GM21367 (cell line): ENCODE data around the gene TP63.

Experiments
- ATAC-seq: cut with Tn5 transposase; IDR thresholded peaks from one replicate; pipeline ENCODE4 v1.9.1; 2021; ENCODE audit not compliant: unreplicated experiment

TP63 gene

DNA sequence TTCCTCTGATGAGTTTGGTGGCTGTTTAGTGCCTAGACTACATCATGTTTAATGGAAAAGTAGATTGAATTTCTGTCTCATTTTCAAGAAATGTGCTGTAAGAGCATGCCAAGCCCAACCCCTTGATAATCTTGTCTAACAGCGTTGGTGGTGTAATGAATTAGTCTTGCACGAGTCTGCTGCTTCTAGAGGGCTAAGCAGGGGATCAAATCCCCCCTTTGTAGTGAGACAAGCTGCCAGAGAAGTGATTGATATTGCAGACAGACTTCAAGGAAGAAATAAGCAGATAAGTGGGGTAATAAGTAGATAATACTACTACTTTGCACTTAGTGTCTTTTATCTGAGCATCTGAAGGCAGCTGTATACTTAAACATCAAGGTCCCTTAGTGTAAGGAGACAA lies 141.4 kb downstream of the TP63 start:
- no peak for ATAC-seq

DNA sequence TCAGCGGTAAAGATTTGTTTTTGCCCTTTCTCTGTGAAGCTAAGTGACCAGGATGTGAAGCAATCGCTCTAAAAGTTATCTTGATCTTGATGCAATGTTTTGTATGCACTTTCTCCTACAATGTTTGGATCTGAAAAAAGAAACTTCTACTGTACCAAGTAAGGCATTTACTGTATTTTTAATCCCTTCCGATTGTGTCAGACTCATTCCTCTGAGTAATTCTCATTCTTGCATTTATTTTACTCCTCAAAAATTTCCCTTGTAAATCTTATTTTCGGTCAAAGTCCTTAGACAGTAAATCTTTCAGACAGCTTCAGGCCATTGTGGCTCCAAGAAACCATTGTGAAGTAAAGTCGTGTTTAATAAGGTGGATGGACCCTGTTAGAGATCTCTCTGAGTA lies 141.9 kb downstream of the TP63 start:
- no peak for ATAC-seq

DNA sequence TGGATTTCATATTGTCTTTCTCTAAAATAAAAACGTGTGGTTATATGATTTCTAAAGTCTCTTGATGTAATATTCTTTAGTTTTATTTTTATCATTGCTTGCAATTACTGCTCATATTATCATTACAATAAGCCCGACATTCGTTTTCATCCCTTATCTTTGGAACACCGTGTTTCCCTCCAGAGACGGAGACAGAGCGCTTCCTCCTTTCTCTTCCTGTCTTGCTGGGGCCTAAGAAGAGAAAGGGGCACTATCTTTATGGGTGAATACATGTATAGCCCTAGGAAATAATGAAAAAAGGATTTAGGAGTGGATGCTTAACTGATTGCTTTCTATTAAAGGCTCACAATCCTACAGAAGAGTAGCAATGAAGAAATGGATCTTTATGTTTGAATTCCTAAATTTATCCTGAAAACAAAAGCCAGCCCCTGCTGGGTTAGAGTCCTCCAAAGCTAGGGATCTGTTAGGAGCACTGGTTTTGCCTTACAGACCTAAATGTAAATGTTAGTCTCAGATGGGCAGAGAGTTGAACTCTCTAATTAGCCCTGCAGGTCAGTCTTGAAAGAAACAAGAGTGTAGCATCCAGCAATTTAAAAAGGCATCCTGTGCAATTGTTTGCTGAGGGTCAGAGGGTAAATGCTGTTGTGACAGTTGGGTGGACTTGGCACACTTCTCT lies 145.1 kb downstream of the TP63 start:
- ATAC-seq: no peak

DNA sequence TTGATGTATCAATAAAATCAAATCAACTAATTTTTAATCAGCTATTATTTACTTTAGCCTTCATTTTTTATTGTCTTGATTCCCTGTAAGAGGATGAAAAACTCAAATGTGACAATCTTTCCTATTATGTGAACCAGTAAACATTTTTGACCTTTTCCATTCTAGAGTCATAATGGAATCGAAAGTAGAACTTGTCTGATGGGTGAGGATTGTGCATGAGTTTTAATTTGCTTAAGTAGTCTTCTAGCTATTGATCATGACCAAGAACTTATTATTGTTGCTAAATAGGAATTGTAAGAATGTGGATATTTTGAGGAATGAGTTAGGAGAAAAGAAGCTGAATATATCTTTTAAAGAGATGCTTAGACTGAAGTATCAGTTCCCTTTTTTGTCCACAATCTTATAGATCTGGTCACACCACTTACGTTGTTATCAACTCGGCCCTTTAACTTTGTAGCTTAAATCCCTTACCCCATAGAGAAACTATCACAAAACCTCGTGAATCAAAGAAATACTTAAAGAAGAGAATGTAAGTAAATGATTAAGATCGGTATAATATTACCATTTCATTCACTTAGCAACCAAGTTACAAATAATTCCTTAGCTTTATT lies 147.3 kb downstream of the TP63 start:
- no peak for ATAC-seq

DNA sequence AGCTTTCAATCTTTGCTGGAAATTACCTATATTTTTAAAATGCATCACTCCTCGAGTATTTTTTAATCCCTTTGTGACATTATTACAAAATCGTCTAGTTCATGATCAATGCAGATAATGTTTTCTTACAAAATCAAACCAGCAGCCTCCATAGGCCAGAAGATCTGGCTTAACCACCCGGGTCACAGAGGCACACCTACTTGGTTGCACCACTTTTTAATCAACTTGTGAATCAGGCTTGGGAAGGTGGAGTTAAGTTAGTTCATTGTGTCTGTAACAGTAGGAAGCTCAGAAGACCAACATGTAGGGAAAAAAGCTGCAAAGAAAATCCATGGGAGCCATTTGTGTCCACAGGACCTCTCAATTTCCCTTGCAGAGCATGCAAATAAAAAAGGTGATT lies 148.0 kb downstream of the TP63 start:
- no peak for ATAC-seq

DNA sequence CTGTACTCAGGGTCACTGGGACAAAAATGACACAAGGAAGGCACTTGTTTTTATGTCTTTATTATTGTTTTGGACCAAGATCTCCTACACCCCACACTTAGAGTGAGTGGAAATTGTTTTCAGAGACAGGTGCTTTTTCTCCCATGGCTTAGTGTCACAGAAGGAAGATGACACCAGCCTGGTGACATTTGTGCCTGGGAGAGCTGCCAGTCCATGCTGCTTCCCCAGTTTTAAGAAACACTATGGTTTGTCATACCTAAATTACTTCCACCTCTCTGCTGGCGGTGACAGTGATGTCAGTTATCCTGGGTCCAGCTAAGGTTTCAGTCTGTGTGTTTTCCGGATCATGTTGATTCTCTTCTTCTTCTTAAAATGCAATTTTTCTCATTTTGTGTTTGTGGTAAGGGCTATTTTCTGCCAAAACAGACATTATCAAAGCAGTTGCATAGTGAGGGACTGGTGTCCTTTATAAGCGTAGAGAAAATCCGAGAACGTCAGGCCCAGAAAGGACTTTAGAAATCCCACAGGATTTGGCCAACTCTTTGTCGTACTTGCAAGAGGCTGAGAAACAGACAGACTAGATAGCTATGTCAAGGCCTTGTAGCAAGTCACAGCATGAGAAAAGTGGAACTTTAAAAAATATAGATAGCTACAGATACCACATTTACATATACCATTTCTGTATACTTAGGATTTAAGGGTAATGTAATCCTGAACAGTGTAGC lies 149.5 kb downstream of the TP63 start:
- ATAC-seq: no peak

DNA sequence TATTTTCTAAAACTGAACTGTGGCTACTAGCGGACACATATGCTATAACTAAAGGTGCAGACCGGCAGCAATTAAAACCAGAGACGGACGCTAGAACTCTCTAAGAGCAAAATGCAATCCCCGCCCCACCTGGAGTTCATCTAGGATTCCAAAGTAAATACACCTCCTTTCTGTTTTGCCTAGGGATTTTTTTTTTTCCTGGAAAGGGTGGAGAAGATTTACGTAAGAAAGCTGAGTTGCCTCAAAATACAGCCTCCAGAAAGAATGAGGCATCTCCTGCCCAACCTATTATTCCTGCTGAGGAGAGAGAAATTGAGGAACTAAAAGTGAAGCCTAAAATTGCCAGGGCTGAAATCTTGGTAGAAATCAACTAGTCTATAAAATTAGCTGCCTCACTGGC lies 150.2 kb downstream of the TP63 start:
- no peak for ATAC-seq

DNA sequence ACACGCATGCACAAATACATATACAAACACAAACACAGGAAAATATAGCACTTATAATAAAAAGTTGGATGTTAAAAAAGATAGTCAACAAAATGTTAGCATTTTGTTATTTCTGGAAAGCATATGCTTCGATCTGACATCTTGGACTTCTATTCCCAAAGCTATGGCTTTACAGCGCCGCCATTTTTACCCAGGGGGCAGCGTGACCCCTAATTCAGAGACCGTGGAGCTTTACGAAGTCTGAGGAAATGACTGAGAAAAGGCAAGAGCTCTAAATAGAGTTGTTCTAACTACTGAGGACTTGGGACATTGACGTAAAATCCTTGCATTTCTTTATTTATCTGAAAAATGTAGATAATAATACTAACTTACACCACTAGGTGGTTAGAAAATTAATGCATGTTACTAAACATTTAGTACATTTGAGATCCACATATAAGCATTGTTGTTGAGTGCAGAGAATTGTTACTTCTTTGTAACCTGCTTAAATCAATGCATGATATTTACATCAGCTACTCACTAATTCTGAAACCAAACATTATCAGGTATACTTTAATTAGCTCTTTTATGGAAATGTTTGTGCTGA lies 155.4 kb downstream of the TP63 start:
- no peak for ATAC-seq

DNA sequence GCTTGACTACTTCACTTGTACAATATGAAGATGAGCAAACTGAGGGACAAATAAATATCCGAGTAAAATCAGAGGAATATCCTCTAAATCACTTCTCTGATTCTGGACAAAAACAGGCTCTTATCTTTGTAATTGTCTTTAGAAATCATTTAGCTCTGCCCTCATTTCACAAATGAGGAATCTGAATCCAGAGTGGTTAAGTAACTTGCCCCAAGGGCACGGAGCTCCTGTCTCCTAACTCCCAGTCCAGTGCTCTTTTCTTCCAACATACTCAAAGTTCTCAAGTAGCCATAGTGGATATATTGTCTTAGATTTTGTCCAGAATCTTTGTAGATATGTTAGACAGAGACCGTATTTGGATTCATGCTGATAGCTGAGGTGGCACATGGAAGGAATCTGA lies 156.0 kb downstream of the TP63 start:
- no peak for ATAC-seq

DNA sequence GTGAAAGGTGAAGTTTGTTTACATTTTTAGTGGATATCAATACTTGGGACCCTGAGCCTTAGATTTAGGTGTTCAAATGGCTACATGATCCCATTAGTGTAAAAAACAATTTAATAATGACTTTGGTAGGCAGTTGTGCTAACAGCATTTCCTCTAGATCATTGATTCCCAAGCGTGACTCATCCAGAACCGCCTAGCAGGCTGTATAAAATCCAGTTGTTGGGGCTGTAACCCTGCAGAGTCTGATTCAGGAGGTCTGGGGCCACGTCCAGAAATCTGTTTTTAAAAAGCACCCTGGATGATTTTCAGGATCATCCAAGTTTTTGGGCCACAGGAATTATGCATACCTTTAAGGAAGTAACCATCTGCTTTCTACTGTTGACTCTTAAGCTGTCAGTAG lies 156.4 kb downstream of the TP63 start:
- ATAC-seq: no peak

DNA sequence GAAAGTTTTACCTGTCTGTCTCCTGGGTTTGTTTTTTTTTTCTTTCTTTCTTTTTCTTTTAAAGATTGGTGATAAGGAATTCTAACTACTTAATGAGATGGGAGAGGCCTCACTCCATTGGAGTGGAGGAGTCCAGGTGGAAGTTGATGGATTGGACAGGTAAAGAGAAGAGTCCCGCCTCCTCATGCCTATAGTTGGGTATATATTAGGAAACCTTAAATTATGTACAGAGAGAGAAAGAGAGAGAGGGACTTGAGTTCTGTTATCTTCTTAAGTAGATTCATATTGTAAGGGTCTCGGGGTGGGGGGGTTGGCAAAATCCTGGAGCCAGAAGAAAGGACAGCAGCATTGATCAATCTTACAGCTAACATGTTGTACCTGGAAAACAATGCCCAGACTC lies 158.2 kb downstream of the TP63 start:
- ATAC-seq: no peak

DNA sequence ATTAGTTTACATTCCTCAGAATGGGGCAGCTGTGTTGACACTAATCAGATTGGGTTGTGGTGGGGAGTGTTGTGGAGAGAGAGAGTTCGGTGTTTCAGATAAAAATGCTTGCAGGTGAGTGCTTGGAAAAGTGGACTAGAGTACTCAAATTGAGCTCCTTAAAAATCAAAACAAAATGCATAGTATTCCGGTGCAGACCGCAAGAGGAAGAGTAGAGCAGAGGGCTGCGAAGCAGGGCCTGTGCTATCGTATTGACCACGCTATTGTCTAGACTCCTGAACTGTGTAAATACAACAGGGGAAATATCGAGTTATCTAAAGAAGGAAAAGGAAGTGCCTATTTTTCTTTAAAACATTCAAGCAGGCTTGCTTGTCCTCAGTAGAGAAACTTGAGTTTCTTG lies 159.5 kb downstream of the TP63 start:
- no peak for ATAC-seq

DNA sequence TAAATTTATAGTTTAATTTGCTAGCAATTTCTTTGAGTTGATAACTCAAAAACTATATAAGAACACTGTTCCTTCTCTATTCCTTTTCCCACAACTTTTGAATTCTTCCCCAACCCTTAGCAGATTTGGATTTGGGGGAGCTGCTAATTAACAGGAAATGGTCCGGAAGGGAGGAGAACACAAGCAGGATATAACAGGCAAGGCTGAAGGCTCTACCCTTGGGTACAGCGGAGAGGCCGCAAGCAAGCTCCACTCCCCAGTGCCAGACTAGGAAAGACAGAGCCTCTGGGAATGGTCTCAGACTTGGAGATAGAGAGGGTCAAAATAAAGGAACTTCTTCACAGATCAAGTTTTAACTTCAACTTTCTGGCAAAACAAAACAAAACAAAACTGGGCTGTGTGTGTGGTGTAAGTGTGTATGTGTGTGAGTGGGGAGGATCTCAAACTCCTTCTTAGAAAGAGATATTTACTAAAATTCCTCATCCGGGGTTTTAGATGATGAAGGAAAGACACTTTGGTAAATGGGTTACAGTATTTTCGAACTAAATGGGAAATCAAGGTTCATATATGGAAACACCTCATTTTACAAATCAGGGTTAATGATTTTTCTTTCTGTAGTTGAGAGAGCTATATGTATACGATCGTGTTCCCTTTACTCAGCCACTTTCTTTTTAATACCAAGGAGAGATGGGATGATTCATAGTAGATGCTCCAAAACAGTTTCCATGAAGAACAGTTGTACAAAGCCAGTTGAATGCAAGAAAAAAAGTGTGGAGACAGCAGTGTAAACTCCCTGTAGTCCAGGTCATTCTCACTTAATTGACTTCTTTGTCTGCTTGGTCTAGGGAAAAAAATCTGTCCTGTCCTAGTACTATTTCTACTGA lies 161.1 kb downstream of the TP63 start:
- no peak for ATAC-seq

DNA sequence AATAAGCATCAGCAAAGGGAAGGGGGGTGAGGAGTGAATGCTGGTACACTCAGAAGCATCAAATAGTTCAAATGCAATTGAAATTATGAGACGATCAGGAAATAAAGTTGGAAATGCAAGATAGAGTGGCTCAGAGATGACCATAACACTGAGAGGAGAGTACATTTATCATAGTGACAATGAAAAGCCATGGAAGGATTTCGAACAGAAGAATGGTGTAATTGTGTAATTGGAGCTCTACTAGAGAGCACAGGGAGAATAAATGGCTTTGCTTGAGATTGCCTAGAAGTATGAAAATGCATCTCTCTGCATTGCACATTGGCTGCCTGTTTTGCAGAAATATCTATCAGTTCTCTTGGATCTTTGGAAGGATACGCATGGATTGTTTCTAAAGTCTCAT lies 163.3 kb downstream of the TP63 start:
- no peak for ATAC-seq

DNA sequence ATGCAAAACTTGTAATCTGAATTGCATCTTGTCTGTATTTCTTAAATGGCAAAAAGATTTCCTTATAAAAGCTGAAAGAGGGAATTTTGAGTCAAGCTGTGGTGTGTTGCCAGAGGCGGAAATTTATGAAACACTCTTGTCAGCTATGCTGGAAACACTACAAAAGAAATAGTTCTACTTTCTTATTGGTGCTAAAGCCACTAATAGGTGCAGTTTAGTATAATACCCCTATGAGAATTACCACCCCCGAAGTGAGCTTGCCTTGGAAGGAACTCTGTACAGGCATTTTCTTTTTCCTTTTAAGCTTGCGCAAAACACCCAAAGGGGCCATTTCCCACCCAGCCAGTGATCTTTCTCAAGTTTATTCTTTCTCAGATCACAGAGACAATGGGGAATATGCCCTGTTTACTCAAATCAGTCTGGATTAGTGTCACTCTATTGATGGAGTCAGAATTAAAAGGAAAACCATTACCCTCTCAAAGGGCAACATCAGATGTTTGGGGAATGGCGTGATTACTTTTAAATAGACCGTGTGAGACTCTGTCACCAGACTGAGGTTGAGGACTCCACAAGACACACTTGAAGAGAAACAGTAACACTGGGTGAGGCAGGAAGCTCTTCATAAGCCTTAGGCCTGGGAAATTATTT lies 166.0 kb downstream of the TP63 start:
- no peak for ATAC-seq

DNA sequence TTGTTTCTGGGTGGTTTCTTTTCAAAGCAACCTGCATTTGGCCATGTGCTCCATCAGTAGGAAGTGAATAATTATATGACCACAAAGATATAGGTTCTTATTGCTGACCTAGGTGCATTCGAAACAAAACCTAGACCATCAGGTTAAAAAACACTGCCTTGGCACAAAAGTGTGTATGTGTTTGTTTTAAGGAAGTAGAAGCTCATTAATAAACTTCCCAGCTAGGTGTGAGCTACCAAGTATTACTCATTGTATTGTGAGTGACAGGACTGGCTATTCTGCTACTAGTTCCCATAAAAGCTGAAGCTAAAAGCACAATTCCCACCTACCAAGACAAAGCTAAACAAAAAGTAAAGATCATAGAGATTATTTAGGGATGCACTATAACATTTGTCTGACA lies 168.2 kb downstream of the TP63 start:
- ATAC-seq: no peak

DNA sequence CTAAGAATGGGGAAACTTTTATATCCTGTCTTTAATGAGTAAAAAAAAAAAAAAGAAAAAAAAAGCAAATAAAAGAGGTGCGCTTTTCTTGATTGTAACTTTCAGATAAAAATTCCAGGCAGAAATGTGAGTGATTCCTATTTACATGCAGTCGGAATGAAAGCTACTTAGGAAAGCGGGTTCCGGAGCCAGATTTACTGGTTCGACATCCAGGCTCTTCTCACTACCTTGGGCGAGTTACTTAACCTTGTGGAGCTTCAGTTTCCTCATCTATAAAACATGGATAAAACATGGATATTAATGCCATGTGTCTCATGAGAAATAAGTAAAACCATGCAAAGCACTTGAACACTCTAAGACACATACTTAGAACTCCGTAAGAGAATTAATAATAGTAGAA lies 169.2 kb downstream of the TP63 start:
- ATAC-seq: no peak

DNA sequence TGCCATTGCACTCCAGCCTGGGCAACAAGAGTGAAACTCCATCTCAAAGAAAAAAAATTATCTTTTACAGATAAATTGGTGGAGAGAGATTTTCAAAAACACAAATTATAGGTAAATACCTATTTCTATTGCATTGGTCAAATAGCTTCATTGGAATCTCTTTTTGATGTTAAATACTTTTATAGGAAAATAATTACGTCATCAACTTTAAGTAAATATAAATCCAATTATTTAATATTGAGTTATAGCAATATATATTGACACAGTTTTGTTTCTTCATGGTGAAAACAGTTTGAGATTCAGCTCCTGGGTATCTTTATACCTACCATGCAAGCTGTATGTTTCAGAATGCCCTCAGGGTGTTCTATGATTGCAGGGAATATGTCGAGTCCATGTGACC lies 172.1 kb downstream of the TP63 start:
- no peak for ATAC-seq

DNA sequence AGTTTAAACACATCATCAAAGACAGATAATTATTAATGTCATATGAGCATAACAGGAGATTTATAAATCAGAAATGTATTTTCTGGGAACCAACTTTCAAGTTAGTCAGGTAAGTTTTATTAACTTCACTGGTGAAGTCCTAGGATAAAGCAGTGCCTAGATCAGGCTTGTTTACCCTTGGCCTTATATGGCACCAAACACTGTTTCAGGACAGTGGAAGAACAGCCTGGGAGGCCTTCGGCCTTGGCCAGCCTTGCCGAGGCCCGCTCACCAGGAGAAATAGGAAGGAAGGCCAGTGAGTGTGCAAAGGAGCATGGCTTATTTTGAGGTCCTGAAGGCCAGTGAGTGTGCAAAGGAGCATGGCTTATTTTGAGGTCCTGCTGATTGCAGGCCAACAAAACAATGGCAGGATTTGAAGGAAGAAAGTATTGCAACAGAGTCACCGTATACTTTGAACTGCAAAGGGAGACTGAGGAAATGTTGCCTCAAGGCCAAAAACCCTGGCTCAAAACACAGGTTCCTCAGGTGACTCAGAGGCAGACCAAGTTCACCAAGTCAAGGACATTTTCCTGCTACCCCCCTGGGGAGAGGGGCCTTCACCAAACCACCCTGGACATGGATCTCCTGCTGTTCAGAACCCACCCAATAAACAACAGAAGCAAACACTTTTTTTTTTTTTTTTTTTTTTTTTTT lies 174.3 kb downstream of the TP63 start:
- no peak for ATAC-seq
